SK-N-SH treated with all-trans-retinoic acid at 6 μM for 48 hours (cell line): ENCODE data around the gene SLC30A2.

Experiments used
- ATAC-seq: fragments of 200-7000 bp; cut with Tn5 transposase; 3 replicates; pipeline ENCODE4 v1.9.1; 2020; ENCODE audit warnings: mild to moderate bottlenecking, moderate library complexity
- BACH2 ChIP-seq: fragments of 250-450 bp; sonication (Bioruptor Pico); IDR thresholded peaks from 2 replicates; pipeline ENCODE4 v1.9.0; 2021; ENCODE audit warnings: mild to moderate bottlenecking, borderline replicate concordance
- CREB5 ChIP-seq: fragments of 250-450 bp; sonication (Bioruptor Pico); IDR thresholded peaks from 2 replicates; pipeline ENCODE4 v1.5.1; 2020; ENCODE audit warnings: low read depth, mild to moderate bottlenecking, moderate library complexity
- CSDC2 ChIP-seq: fragments of 250-450 bp; sonication (Bioruptor Pico); IDR thresholded peaks from 2 replicates; pipeline ENCODE4 v1.5.0; 2020; ENCODE audit warnings: mild to moderate bottlenecking, moderate library complexity
- ESRRG ChIP-seq: fragments of 250-450 bp; sonication (Bioruptor Pico); IDR thresholded peaks from 2 replicates; pipeline ENCODE4 v1.6.1; 2021; ENCODE audit warnings: mild to moderate bottlenecking
- GLIS3 ChIP-seq: fragments of 250-450 bp; sonication (Bioruptor Pico); IDR thresholded peaks from 2 replicates; pipeline ENCODE4 v1.5.0; 2020; ENCODE audit warnings: mild to moderate bottlenecking, moderate library complexity
- OSR1 ChIP-seq: fragments of 250-450 bp; sonication (Bioruptor Pico); IDR thresholded peaks from 2 replicates; pipeline ENCODE4 v1.8.0; 2022; ENCODE audit warnings: moderate library complexity, mild to moderate bottlenecking, inconsistent platforms
- PATZ1 ChIP-seq: fragments of 250-450 bp; sonication (Bioruptor Pico); IDR thresholded peaks from 2 replicates; pipeline ENCODE4 v1.8.0; 2020; ENCODE audit warnings: mild to moderate bottlenecking, moderate library complexity, borderline replicate concordance
- PPARA ChIP-seq: fragments of 250-450 bp; sonication (Bioruptor Pico); IDR thresholded peaks from 2 replicates; pipeline ENCODE4 v1.5.0; 2020; ENCODE audit warnings: mild to moderate bottlenecking, borderline replicate concordance
- SNAI2 ChIP-seq: fragments of 250-450 bp; sonication (Bioruptor Pico); IDR thresholded peaks from 2 replicates; pipeline ENCODE4 v1.5.0; 2020; ENCODE audit warnings: mild to moderate bottlenecking, moderate library complexity
- TCF4 ChIP-seq: fragments of 250-450 bp; sonication (Bioruptor Pico); IDR thresholded peaks from 2 replicates; pipeline ENCODE4 v1.8.0; 2021; ENCODE audit warnings: mild to moderate bottlenecking, moderate library complexity, borderline replicate concordance
- TOX ChIP-seq: fragments of 250-450 bp; sonication (Bioruptor Pico); IDR thresholded peaks from 2 replicates; pipeline ENCODE4 v1.8.0; 2021; ENCODE audit warnings: mild to moderate bottlenecking, moderate library complexity, borderline replicate concordance
- ZC3H10 ChIP-seq: fragments of 250-450 bp; sonication (Bioruptor Pico); IDR thresholded peaks from 2 replicates; pipeline ENCODE4 v1.5.1; 2021; ENCODE audit warnings: mild to moderate bottlenecking, moderate library complexity
- ZFP3 ChIP-seq: fragments of 250-450 bp; sonication (Bioruptor Pico); IDR thresholded peaks from 2 replicates; pipeline ENCODE4 v1.5.0; 2020; ENCODE audit warnings: mild to moderate bottlenecking, moderate library complexity
- ZNF565 ChIP-seq: fragments of 450-650 bp; formaldehyde crosslinking; conservative IDR thresholded peaks from 2 replicates; pipeline ENCODE4 v1.5.0; 2020; ENCODE audit warnings: low read depth, mild to moderate bottlenecking, moderate library complexity
- ZNF70 ChIP-seq: fragments of 450-650 bp; formaldehyde crosslinking; IDR thresholded peaks from 2 replicates; pipeline ENCODE4 v1.5.0; 2020; ENCODE audit warnings: mild to moderate bottlenecking, moderate library complexity
- ZNF8 ChIP-seq: fragments of 450-650 bp; formaldehyde crosslinking; IDR thresholded peaks from 2 replicates; pipeline ENCODE4 v1.5.0; 2020; ENCODE audit warnings: mild to moderate bottlenecking, moderate library complexity
- TF ChIP-seq, protein P1 (sequence below): fragments of 250-450 bp; sonication (Bioruptor Pico); IDR thresholded peaks from 2 replicates; pipeline ENCODE4 v1.5.0; 2020; ENCODE audit warnings: mild to moderate bottlenecking, moderate library complexity
- TF ChIP-seq, protein P2 (sequence below): fragments of 250-450 bp; sonication (Bioruptor Pico); IDR thresholded peaks from 2 replicates; pipeline ENCODE4 v1.8.0; 2021; ENCODE audit warnings: low read depth, mild to moderate bottlenecking, moderate library complexity, borderline replicate concordance
- TF ChIP-seq, protein P3 (sequence below): fragments of 250-450 bp; sonication (Bioruptor Pico); IDR thresholded peaks from 2 replicates; pipeline ENCODE4 v1.5.1; 2021; ENCODE audit warnings: mild to moderate bottlenecking, moderate library complexity

Gene SLC30A2

DNA sequence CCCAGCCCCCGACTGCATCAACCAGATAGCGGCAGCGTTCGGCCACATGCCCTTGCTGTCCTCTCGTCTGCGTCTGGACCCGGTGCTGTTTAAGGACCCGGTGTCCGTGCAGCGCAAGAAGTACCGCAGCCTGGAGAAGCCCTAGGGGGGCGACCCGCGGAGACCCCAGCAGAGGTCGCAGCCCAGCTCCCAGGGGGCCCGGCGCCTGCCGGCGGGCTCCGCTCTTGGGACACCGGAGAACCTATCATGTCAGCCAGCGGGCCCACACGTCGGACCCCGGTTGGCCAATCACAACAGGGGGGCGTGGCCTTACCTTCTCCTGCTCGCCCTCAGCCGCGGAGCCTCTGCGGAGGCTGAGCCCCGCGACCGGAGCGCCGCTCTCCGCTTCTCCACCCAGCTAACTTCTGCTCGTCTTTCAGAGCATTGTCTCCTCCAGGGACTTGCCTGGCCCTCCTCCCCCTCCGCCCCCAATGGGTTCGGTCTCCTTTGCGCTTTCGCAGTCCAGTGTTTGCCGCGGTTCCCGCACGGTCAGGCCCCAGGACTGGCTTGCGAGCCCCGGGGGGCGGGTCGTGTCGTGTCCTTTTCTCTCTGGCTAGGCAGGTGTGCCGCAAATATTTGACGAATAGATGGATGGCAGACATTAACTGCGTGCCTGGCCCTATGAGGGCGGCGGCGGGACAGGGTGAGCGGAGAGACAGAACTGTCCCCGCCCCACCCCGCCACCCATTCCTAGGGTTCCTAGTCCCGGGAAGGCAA, 10.5 kb downstream of the SLC30A2 start:
- ATAC-seq = peak; percentile 95
- TF ChIP-seq ZNF8 (CRISPR knock-in tag) (no peak), TOX (CRISPR knock-in tag) (no peak), ZC3H10 (CRISPR knock-in tag) (no peak), ZNF565 (CRISPR knock-in tag) (no peak), GLIS3 (no peak), SNAI2 (CRISPR knock-in tag) (no peak), PPARA (CRISPR knock-in tag) (no peak), ZFP3 (CRISPR knock-in tag) (no peak), ZNF70 (CRISPR knock-in tag) (no peak), CREB5 (no peak)
- TF ChIP-seq, protein P1, sequence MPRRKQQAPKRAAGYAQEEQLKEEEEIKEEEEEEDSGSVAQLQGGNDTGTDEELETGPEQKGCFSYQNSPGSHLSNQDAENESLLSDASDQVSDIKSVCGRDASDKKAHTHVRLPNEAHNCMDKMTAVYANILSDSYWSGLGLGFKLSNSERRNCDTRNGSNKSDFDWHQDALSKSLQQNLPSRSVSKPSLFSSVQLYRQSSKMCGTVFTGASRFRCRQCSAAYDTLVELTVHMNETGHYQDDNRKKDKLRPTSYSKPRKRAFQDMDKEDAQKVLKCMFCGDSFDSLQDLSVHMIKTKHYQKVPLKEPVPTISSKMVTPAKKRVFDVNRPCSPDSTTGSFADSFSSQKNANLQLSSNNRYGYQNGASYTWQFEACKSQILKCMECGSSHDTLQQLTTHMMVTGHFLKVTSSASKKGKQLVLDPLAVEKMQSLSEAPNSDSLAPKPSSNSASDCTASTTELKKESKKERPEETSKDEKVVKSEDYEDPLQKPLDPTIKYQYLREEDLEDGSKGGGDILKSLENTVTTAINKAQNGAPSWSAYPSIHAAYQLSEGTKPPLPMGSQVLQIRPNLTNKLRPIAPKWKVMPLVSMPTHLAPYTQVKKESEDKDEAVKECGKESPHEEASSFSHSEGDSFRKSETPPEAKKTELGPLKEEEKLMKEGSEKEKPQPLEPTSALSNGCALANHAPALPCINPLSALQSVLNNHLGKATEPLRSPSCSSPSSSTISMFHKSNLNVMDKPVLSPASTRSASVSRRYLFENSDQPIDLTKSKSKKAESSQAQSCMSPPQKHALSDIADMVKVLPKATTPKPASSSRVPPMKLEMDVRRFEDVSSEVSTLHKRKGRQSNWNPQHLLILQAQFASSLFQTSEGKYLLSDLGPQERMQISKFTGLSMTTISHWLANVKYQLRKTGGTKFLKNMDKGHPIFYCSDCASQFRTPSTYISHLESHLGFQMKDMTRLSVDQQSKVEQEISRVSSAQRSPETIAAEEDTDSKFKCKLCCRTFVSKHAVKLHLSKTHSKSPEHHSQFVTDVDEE = no peak
- TF ChIP-seq, protein P2, sequence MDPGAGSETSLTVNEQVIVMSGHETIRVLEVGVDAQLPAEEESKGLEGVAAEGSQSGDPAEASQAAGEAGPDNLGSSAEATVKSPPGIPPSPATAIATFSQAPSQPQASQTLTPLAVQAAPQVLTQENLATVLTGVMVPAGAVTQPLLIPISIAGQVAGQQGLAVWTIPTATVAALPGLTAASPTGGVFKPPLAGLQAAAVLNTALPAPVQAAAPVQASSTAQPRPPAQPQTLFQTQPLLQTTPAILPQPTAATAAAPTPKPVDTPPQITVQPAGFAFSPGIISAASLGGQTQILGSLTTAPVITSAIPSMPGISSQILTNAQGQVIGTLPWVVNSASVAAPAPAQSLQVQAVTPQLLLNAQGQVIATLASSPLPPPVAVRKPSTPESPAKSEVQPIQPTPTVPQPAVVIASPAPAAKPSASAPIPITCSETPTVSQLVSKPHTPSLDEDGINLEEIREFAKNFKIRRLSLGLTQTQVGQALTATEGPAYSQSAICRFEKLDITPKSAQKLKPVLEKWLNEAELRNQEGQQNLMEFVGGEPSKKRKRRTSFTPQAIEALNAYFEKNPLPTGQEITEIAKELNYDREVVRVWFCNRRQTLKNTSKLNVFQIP (CRISPR knock-in tag) = no peak

DNA sequence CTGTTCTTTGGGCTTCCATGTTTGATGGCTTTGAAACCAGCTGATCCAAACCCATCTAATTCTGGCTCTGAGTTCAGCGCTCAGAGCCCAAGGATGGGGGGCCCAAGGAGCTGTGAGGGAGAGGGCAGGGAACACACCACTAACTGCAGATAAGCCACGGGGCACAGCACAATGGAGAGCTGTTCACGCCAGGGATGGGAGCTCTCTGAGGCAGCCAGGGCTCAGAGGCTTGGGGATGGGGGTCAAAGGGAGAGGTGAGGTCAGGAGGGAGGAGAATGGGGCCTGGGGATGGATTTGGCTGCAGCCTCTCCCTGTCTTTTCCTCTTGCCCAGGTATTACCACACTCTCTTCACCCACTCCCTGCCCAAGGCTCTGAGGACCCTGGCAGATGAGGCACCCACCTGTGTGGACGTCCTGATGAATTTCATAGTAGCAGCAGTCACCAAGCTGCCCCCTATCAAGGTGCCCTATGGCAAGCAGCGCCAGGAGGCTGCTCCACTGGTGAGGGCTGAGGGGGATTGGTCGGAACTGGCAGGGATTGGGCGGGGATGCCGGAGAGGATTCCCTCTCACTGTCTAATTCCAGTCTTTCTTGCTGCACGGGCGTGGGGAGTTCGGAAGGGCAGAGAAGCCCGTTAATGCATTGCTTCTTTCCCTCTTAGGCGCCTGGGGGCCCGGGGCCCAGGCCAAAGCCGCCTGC, 11.3 kb downstream of the SLC30A2 start:
- TF ChIP-seq OSR1 (CRISPR knock-in tag) (no peak), CSDC2 (CRISPR knock-in tag) (no peak), ESRRG (CRISPR knock-in tag) (no peak), TCF4 (CRISPR knock-in tag) (no peak), PATZ1 (CRISPR knock-in tag) (no peak), TOX (CRISPR knock-in tag) (no peak), BACH2 (CRISPR knock-in tag) (no peak), PPARA (CRISPR knock-in tag) (no peak), ZNF8 (CRISPR knock-in tag) (no peak), CREB5 (no peak)
- TF ChIP-seq, protein P3, sequence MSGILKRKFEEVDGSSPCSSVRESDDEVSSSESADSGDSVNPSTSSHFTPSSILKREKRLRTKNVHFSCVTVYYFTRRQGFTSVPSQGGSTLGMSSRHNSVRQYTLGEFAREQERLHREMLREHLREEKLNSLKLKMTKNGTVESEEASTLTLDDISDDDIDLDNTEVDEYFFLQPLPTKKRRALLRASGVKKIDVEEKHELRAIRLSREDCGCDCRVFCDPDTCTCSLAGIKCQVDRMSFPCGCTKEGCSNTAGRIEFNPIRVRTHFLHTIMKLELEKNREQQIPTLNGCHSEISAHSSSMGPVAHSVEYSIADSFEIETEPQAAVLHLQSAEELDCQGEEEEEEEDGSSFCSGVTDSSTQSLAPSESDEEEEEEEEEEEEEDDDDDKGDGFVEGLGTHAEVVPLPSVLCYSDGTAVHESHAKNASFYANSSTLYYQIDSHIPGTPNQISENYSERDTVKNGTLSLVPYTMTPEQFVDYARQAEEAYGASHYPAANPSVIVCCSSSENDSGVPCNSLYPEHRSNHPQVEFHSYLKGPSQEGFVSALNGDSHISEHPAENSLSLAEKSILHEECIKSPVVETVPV (CRISPR knock-in tag) = no peak

More for the DNA sequence above, 11.3 kb downstream of the SLC30A2 start:
- ATAC-seq = peak; percentile 34
